NCI-H2227 (cell line): ENCODE data around the gene MAP3K13.
A peak's percentile ranks its signal among the peaks of the same experiment; 100 is the strongest.
"Not testable (repeated sequence)": the region's sequence is repeated elsewhere in the genome, so short reads cannot be mapped to it uniquely, and the experiment has no call there.

Source experiments
- DNase-seq: peaks from one replicate; lab custom pipeline; 2025; ENCODE audit not compliant: unreplicated experiment; lab: John Stamatoyannopoulos, UW

The MAP3K13 gene

DNA sequence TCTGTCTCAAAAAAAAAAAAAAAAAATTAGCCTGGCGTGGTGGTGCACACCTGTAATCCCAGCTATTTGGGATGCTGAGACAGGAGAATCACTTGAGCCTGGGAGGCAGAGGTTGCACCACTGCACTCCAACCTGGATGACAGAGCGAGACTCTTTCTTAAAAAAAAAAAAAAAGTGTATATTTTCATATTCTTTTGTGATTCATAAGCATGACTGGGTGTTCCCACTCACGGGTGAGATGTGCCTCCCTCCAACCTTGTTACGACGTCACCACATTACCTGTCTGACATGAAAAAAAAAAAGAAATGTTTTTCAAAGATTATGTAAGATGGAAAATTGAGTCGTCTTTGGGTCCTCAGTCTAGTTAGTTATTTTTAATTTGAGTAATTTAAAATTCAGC is 79.1 kb downstream of the MAP3K13 start:
- DNase-seq = no peak

DNA sequence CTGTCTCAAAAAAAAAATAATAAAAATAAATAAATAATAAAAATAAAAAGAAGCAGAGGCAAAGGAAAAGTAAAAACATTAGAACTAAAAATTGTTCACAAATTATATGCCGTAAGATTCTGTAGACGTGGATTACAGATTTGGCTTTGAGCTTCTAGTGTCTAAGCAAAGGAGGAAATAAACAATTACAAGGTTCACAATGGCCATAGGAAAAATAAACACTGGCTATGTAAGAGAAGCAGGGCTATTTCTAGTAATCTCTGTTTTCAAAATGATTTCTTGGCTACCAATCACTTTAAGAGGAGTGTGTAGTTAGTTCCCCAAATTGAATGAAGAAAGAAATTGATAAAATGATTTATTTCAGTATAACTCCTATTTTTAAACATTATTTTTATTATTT is 81.4 kb downstream of the MAP3K13 start:
- no peak for DNase-seq

DNA sequence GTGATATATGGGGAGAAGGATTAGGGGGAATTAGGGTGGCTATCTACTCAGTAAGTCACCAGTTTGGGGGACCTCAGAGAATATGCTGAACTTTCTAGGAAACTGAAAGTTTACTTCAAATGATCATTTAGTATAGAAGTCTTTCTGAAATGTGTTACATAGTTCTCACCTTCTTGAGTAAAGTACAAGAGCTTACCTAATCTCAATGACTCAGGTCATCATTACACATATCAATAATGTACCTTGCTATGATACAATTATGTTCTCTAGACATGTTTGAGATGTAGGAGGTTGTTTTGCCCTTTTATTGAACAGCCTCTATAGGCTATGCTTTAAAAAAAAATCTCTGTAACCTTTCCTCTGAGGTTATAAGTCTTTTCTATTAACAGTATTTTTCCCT is 85.2 kb downstream of the MAP3K13 start:
- DNase-seq = no peak

DNA sequence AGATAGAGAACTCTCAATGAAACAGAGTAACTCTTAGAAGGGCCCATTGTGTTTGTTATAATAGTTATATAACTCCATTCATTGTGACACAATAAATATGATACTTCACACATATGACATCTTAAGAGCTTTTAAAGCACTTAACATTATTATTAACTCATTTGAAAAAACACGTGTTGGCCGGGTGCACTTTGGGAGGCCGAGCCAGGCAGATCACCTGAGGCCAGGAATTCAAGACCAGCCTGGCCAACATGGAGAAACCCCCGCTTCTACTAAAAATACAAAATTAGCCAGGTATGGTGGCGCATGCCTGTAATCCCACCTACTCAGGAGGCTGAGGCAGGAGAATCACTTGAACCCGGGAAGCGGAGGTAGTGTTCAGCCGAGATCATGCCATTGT is 88.5 kb downstream of the MAP3K13 start:
- not testable (repeated sequence) for DNase-seq

DNA sequence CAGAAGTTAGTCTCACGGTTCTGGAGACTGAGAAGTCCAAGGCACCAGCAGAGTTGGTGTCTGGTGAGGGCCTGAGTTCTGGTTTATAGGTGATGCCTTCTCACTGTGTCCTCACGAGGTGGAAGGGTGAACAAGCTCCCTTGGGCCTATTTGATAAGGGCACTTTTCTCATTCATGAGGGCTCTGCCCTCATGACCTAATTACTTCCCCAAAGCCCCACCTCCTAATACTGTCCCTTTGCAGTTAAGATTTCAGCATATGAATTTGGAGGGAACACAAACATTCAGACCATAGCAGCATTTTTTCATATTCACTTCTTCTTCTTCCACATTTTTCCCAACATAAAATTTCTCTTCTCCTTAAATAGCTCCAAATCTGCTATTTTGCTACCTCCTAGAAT is 94.4 kb downstream of the MAP3K13 start:
- no peak for DNase-seq

DNA sequence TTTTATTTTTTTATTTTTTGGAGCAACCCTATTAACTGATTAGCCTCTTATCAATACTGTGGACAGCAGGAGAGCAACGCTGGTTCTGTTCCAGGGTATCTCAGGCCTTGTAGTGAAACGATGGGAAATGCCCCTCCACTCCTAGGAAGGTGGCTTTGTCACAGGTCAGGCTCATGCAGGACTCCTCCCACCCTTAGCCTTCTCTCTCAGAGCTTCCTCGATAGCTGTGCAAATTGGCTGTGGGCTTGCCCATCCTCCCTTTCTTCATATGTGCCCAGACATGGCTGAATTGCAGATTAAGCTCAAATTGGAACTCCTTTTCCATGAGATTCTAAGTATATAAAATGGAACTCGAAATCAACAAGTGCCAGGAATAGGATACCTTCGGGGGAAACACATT is 97.4 kb downstream of the MAP3K13 start:
- DNase-seq = no peak

DNA sequence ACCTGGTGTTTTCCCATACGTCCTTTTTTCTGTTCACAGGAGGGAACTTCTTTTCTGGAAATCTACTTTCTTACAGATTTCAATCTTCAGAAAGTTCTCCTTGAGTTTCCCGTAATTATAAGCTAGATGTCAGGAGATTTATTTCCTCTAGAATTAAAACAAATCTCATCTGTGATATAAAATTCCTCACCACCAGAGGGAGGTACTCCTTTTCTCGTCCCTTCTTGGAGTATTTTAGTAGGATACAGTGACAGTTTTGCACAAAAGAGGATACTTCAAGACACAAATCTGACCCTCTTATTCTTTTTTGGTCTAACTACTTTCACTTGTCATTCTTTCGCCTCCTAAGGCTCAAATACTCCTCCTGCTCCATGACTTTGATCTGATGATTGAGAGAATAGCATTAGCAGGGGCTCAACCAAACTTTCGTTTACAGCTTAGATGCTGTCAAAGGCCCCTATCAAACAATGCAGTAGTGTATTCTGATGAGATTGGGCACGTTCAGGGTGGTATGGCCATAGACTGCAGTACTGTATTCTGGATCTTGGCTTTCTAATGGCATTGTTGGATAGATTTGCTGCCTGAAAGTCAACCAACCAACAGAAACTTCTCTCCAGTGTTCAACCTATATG is 97.9 kb downstream of the MAP3K13 start:
- peak; percentile 14 for DNase-seq

DNA sequence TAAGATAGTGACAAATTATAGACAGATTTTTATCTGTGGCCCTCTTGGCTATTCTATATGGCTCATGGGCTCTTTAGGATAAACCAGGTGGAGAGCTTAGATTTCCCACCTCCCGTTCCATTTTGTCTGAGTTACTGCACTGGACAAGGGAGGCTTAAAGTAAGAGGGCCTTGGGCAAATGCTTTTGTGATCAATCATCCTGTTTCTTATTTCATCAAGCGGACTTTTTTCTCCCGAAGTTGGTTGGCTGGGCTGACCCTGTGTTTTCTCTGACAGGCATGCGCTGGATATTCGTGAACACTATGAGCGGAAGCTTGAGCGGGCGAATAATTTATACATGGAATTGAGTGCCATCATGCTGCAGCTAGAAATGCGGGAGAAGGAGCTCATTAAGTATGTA is 102.5 kb downstream of the MAP3K13 start:
- no peak for DNase-seq

DNA sequence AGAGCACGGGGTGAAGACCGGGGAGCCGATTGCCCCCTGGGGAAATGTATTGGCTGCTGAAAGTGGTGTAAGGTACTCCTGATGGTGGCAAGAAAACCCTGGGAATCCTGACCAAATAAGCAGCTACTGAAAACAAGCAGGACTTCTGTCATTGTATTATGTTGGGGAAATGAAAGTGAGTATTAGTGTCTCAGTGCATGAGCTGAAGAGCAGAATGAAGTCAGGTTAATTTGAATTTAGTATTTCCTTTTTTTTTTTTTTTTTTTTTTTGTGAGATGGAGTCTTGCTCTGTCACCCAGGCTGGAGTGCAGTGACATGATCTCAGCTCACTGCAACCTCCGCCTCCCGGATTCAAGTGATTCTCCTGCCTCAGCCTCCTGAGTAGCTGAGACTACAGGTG is 103.2 kb downstream of the MAP3K13 start:
- DNase-seq = not testable (repeated sequence)

DNA sequence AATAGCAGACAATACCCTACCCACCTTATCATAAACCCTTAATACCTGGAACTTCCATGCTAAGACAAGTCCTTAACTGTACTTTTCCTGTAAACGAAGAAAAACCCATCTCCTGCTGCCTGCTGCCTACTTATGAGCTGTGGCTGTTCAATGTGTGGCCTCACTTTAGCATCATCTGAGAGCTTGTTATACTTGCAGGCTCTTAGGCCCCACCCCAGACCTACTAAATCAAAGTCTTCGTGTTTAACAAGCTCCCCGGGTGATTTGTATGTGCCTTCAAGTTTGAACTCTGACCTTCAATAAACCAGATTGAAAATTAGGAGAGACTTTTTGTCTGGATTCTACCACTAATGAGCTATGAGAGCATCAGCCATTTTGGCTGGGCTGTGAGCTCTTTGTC is 106.6 kb downstream of the MAP3K13 start:
- DNase-seq = no peak

DNA sequence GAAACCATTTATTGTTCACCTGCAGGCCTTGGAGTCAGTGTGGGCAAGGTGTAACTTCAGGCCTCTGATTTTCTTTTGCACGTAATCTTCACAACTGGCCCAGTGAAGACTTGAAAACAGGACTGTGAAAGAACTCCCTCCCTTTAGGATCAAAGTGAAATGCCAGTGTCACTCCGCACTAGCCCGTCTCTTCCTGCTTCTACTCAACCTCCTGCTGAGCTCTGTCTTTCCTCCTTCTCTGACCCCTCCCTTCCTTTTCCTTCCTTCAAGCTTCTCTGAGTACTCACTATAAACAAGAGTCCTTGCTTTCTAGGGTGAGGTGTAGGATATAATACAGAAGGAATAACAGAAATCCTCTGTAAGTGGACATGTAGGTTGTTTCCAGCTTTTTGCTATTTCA is 107.4 kb downstream of the MAP3K13 start:
- DNase-seq = no peak

DNA sequence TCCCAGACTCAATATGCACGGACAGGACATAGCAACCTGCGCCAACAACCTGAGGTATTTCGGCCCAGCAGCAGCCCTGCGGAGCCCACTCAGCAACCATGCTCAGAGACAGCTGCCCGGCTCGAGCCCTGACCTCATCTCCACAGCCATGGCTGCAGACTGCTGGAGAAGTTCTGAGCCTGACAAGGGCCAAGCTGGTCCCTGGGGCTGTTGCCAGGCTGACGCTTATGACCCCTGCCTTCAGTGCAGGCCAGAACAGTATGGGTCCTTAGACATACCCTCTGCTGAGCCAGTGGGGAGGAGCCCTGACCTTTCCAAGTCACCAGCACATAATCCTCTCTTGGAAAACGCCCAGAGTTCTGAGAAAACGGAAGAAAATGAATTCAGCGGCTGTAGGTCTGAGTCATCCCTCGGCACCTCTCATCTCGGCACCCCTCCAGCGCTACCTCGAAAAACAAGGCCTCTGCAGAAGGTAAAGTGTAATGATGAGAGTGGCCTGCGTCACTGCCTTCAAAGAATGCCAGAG is 110.4 kb downstream of the MAP3K13 start:
- no peak for DNase-seq

DNA sequence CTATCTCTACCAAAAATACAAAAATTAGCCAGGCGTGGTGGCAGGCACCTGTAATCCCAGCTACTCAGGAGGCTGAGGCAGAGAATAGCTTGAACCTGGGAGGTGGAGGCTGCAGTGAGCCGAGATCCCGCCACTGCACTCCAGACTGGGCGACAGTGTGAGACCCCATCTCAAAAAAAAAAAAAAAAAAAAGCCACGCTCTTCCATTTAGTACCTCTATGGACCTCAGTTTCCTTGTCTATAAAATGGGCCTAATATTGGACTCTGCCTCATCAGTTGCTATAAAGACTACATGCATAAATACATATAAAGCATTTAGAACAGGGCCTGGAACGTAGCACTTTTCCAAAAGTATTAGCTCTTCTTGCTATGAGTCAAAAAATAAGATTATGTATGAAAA is 112.0 kb downstream of the MAP3K13 start:
- not testable (repeated sequence) for DNase-seq

DNA sequence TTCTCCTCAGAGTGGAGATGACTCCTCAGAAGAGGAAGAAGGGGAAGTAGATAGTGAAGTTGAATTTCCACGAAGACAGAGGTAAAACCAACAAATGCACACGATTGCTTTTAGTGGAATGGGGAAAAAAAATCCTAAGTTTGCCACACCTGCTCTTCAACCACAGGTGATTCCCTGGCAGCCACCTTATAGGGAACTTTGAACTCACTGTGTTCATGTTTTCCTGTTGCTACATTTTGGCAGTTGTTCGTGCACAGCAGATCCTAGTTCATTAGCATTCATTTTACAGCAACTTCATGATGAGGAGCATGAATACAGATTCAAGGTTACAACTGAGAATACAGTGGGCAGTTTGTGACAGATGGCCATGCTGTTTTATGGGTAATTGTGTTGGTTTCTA is 114.4 kb downstream of the MAP3K13 start:
- DNase-seq = no peak

DNA sequence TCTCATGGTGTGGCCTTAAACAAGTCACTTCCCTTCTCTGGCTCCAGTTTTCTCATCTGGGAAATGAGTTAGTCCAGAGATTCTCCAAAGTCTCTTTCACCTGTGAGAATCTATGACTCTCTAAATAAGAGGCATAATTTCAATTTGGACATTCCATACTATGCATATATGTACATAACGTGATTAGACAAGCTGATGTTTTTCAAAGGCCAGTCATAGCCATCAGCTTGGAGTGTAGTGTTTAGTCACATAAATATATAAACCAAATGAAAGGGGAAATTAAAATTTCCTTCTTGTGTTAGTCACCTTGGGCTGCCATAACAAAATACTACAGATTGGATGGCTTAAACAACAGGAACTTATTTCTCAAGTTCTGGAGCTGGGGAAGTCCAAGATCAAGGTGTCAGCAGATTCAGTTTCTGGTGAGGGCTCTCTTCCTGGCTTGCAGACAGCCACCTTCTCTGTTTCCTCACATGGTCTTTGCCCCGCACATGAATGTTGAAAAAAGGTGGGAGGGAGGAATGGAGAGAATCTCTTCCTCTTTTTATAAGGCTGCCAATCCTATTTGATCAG is 116.5 kb downstream of the MAP3K13 start:
- DNase-seq = no peak

DNA sequence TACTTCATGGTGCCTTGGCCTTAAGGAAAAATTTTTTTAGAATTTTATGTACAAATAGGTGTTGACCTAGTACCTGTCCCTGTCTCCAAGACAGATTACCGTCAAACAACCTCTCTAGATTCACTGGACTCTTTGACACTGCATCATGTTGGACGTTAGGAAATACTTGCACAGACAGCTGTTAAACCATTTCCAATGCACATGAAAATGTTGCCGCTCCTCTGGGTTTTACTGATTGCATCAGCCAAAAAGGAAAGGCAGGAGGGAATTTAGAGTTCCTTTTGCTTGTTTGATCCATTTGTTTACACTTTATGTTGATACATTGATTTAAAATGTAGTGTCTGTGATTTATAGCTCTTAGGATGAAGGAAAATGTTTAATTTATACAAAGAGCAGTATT is 121.4 kb downstream of the MAP3K13 start:
- no peak for DNase-seq

DNA sequence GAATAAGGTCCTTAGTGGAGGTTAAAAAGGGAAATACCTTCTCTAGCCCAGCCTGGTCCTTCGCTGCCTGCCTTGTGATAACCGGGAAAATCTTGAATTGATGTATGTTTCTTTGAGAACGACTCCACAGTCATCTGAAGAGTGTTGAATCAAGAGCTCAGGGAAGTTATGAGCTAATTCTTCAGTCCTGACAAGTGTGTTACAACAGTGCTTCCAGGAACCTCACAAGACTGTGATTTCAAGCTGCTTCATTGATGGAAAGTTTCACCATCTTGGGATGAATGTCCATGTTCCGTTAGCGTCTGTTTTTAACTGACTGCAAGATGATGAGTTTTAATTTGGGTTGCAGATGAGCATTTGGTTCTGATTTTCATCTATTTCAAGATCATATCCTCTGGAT is 123.5 kb downstream of the MAP3K13 start:
- no peak for DNase-seq

DNA sequence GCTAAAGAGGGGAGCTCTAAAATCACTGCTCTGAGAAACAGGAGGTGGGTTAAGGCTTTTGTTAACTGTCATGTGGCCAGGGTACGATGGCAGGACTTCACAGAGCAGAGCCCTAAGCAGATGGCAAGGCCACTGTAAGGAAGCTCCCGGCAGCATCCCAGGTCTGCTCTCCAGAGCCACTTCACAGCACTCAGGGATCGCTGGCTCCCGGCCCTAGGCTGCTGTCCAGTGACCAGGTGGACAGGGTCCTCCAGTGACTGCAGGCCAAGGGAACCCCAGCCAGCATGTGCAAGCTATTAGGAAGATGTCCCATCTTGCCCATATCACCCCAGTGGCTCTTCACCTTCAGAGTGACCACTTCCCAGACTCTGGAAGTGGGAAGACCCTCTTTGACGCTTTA is 125.5 kb downstream of the MAP3K13 start:
- no peak for DNase-seq

DNA sequence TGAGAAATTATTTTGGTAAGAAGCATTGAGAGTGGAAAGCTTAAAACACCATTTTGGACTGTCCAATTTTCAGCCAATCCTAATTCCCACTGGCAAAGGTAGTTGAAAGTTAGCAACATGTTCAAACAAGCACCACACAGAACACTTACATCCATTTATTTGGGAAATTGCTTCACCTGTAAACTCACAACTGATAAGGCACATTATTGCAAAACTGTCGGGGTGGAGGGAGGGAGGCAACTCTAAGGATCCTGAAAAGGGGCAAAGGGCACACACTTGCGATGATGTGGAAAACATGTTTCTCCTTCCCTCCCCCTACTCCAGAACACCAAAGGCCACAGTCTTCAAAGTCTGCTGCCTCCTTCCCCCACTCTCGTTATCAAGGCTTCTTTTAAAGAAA is 126.5 kb downstream of the MAP3K13 start:
- DNase-seq = no peak

DNA sequence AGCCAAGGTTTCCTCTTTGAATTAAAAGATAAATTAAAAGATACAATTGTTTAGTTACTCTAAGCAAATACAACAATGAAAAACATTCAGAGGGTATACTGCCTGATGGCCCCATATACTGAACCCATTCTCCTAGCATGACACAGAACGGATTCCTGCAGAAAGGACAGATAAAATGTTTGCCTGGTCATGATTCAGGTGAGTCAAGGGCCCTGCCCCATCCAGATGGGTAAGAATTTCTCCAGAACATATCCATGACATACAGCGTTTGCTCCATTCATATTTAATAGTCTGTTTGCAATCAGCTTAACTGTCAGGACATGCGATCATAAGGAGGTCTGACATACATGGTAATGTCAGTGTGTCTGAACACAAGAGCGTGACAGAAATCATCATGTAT is 127.3 kb downstream of the MAP3K13 start:
- no peak for DNase-seq

DNA sequence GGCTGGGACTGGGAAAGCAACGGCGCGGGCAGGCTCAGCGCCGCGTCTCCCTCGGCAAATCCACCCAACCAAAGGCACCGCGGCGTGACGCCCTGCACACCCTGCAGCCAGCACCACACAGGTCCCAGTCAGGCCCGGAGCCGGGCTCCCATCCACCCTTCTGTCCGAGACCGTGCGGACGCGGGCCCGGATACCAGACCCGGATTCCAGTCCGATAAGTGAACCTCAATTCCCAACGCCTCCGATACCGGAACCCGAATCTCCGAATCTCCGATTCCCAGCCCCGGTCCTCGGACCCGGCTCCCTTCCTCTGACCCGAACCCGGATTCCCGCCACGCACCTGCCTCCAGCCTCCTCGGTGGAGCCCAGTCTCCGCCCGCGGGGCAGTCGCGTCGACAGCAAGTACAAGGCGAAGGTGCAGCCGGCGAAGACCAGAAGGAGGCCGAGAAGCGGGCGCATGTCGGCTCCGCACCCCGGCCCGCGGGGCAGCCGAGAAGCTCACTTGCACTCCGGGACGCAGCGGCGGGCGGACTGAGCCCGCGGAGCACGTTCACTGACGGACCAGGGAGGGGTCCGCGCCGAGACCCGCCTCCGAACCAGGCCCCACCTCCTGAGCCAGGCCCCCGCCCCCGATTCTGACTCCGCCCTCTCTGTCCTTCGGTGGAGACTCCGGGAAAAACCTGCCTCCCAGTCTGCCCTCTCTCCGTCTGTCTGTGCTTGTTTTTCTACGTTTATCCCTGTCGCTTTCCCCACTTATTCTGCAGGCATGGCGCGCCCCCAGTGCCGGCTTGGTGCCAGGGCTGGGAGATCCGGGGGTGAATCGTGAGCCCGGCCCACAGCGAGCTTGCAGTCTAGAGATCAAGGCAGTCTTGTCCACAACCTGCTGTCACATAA is 135.8 kb downstream of the MAP3K13 start, which contains the start of gene TMEM41A:
TSS of gene TMEM41A (minus strand) at position 533 of the 894 bp plus-strand sequence. CDS start at position 459, 74 bp downstream.
- peak; percentile 96 for DNase-seq

DNA sequence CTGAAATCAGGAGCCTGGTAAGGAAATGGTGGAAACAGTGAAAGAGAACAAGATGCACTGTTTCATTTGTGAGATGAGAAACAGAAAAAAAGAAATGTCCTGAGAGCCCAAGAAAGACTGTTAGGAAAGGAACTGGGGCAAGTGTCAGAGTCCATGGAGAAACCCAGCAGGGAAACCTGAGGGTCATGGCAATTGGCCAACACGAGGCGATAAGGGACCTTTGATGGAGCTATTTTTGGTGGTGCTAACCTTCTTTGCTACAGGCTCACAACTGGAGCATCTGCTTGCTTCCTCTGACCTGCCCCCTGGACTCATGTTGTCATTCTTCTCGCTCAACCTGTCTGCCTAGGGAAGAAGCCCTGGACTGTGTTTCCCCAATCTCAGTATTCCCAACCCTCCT is 140.1 kb downstream of the MAP3K13 start:
- no peak for DNase-seq
